Mononuclear cell (primary cell): ENCODE data around the gene MRAS. TPM values are rescaled to one million over a fixed set of nuclear protein-coding genes. Genes with fewer than 3 reads are reported as not detected.

ENCODE experiments used
- H3K27me3 ChIP-seq: 2 replicates; pipeline ENCODE4 v1.6.0; 2011; ENCODE audit warnings: low read length, control low read depth; ENCODE audit not compliant: insufficient read depth
- H3K4me1 ChIP-seq: 2 replicates; pipeline ENCODE4 v1.5.1; 2011; ENCODE audit warnings: mild to moderate bottlenecking, low read length, control low read depth; ENCODE audit not compliant: insufficient read depth
- H3K4me3 ChIP-seq: 2 replicates; pipeline ENCODE4 v1.5.1; 2011; ENCODE audit warnings: mild to moderate bottlenecking, low read length, moderate library complexity
- H3K9me3 ChIP-seq: 2 replicates; pipeline ENCODE4 v1.5.1; 2011; ENCODE audit warnings: low read depth, mild to moderate bottlenecking, control low read depth, low read length
- total RNA-seq: library from RNA; depleted of rRNA; stranded (reverse); fragments of >200 nt; gene quantifications from one replicate; pipeline ENCODE4 v1.2.3, GENCODE V29; 2012

MRAS gene
- total RNA-seq, 1 donor, result 5.8 TPM

DNA sequence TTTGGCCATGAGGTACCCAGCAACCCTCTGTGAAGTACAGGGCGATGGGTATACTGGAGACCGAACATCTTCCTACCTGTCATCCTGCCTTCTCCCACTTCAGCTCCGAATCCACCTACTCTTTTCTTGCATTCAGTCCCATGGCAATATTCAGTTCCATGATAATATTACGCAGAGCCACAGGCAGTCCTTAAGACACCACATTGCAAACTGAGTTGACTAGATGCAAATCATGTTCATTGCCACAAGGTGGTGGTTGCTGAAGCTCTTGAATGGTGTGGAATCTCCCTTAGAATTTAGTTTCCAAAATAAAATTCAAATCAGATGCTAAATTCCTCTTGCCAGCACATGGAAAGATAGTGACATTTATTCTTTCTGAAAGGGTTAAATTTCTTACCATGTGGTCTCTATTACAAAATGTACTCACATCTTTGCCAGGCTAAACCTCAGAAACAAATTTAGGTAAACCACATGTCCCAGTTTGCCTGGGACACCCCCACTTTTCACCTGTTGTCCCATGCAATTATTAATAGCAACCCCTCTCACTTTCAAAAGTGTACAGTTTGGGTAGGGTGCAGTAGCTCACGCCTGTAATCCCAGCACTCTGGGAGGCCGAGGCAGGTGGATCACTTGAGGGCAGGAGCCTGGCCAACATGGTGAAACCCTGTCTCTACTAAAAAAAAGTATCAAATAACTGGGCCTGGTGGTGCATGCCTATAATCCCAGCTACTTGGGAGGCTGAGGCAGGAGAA, 17.1 kb upstream of the MRAS start:
- H3K4me1 ChIP-seq, result peaks cover 17% of the 10 kb centered on the region
- H3K4me3 ChIP-seq, result no peak overlapping the region
- H3K9me3 ChIP-seq, result no peaks in the 10 kb centered on the region
- peaks cover 6% of the 10 kb centered on the region for H3K27me3 ChIP-seq

GRCh38 chr3:138332472-138333073, 15.8 kb upstream of the MRAS start:
- H3K9me3 ChIP-seq, result no peaks in the 10 kb centered on the region
- no peak overlapping the region for H3K4me3 ChIP-seq
- H3K27me3 ChIP-seq, result peaks cover 6% of the 10 kb centered on the region
- H3K4me1 ChIP-seq, result peaks cover 17% of the 10 kb centered on the region

DNA sequence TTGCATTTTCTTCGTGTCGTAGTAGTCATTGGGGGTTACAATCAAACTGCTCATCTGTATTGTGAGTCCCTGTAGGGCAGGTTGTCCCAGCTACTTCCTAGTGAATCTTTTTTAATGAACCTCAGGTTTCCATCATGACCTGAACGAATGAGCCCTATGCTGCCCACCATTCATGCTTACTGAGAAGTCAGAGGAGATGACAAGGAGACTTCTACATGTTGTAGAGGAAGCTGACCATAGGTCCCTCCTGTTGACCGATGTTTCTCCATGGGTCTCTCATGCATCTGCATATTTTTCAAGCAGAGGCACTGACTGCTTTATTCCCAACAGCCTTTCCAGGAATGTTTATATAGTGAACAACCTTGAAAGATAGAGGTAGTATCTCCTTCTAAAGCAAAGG, 13.8 kb upstream of the MRAS start:
- Histone ChIP-seq H3K9me3 (no peaks in the 10 kb centered on the region), H3K4me1 (peaks cover 5% of the 10 kb centered on the region), H3K4me3 (no peak overlapping the region), H3K27me3 (peaks cover 4% of the 10 kb centered on the region)

DNA sequence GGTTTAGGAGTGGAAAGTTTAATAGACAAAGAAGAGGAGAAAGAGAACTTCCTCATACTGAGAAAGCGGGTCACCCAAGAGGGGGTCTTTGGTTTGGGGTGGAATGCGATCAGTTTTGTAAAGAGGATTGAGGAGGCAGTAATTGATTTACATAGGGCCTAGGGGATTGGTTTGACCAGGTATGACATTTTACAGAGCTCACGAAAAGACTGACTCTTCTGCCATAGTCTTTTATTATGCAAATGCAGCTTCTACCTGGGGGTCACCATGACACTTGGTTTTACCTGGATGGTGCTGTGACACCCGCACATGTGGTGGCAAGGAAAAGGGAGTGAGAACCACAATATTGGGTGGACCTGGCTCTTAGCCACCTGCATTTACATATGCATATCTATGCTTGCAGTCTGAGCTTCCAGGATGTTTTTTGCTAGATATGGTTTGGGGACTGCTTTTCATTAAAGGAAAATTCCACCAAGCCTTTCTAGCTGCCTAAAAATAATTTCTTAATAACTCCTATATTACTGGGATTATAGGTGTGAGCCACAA, 11.9 kb upstream of the MRAS start:
- H3K4me1 ChIP-seq, result no peaks in the 10 kb centered on the region
- no peaks in the 10 kb centered on the region for H3K27me3 ChIP-seq
- no peaks in the 10 kb centered on the region for H3K9me3 ChIP-seq
- no peak overlapping the region for H3K4me3 ChIP-seq

DNA sequence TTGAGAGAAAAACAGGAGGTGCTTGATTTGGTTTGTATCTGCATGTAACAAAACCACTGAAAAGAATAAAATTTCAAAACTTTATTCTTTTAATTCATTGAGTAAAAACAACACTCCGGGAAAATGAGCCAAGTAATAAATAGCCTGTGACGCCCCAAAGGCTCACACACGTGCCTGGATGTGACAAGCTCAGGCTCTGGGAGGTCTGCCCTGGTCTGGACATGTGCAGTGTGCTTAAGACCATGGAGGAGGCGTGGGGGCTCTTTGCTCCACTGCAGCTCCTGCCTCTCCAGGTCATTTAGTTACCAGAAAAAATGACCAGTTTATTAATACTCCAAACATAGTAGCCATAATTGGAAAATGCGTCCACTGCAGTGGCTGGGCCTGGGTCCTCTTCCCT, 10.1 kb upstream of the MRAS start:
- Histone ChIP-seq H3K9me3 (no peaks in the 10 kb centered on the region), H3K27me3 (no peaks in the 10 kb centered on the region), H3K4me1 (no peaks in the 10 kb centered on the region), H3K4me3 (no peak overlapping the region)

DNA sequence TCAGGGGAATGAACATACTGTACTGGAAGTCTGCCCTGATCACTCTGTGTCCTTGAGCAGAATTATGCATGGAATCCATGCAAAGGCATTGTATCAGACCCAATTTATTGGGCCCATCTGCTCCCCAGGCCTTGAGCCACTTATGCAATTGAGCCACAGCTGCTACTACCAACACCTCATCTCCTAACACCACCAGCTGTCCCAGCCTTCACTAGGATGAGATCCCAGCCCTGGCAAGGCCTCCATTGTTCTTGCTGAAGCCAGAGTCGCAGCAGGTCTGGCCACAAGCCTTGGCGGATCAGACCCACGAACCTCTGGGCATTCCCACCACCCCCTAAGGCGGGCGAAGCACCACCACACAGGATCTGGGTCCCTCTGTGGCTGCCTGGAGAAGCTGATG, 9.6 kb upstream of the MRAS start:
- Histone ChIP-seq H3K4me1 (no peaks in the 10 kb centered on the region), H3K4me3 (no peak overlapping the region), H3K9me3 (no peaks in the 10 kb centered on the region), H3K27me3 (no peaks in the 10 kb centered on the region)

DNA sequence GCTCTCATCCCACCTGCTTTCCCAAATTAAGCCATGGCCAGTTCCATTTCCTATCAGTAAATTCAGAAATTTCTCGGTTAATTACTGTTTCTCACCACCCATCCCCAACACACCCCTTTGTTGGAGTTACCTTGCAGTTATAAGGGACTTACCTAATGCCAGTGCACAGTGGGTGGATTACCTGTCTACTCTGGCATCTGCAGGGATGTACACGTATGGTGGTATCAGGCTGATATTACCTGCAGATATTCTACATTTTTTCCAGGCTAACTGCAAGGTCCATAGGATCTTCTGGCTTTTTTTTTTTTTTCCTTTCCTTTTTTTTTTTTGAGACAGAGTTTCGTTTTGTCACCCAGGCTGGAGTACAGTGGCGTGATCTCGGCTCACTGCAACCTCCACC, 7.9 kb upstream of the MRAS start:
- H3K4me3 ChIP-seq, result no peak overlapping the region
- no peaks in the 10 kb centered on the region for H3K9me3 ChIP-seq
- no peaks in the 10 kb centered on the region for H3K4me1 ChIP-seq
- no peaks in the 10 kb centered on the region for H3K27me3 ChIP-seq

DNA sequence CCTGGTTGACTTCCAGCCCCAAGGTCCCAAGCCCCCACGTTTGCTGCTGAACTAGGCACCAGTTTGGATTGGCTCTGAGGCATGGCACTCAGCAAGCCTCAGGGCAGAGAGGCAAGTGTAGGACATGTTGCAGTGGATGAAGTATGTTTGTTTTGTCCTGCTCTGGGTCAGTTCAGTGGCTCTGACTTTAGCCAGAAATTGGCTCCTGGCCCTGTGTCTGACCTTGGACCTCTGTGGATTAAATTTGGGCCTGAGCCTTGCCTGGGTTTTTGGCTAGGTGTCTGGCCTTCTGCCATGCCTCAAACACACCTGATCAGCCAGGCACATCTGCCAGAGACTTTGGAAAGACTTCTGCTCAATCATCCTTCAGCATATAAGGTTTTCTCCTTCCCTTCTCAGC, 3.6 kb upstream of the MRAS start:
- Histone ChIP-seq H3K4me1 (peaks cover 9% of the 10 kb centered on the region), H3K27me3 (peaks cover 22% of the 10 kb centered on the region), H3K9me3 (no peaks in the 10 kb centered on the region), H3K4me3 (no peak overlapping the region)

DNA sequence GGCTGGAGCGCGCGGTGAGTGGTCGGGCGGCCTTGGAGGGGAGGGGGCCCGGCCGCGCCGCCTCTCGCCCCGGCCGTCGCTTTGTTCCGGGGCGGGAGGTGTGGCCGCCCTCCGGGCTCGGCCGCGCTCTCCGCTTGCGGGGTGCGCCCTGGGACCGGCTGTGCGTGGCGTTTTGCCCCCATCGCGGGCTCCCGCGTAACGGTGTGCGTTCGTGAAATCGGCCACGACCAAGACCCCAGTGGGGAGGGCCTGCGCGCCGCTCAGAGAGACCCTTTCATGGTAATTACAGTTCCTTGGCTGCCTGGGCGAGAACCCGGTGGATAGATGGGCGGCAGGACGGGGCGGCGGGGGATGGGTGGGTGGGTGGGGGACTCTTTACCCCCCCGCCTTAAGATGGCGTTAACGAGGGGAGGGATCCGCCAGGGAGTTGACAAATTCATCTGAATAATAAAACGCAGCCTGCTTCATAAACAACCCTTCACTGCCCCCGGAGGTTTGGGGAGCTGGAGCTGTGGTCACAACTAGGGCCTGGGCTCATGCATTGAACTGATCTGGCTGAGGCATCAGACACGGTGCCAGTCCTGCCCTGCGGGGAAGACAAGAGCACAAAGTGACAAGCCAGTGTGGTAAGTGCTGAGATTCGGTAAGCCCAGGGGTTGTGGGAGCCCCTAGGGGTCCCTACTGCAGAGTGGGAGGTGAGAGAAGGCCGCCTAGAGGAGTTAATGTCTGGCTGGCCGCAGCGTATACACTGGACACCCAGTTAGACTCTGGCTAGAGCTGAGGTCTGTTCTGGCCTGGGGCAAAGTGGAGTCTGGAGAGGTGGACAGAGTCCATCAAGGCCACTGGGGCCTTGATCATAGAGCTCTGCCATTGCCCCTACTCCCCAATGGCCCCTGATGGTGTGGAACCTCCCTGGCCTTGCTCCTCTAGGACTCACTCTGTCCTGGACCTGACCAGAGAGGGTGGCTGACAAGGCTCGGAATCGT, 668 bp downstream of the MRAS start:
- Histone ChIP-seq H3K9me3 (no peaks in the 10 kb centered on the region), H3K27me3 (peaks cover 25% of the 10 kb centered on the region), H3K4me1 (peaks cover 9% of the 10 kb centered on the region), H3K4me3 (peak overlapping the region; percentile 47)

DNA sequence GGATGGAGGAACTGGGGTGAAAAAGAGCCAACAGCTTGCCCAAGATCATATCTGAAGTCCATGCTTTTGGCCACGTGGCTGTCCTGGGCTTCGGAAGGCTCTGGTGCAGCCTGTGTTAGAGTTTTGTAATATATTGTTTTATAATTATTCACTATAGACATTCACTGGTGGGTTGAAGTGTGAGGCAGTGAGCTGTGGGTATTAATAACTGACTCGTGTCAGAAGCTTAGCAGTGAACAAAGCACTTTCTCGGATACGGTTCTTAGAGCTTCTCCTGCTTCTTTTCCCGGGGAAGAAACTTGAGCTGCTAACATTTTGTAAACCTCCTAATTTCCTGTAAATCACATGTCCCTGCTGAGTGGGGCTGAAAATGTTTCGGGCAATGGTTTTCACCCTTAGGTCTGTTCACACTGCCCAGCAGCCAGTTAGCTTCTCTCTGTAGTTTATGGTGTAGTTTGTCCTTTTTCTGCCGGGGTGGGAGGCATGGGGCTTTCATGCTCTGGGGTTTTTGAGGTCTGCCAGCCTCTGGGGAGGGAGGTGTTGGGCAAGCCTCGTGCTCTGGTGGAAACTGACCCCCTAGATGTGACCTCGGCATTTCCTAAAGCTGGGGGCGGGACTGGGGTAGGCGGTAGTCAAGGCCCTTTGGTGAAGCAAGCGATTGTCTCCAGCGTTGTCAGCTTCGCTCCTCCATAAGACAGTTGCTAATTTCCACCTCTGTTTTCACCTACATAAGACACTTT, 1.7 kb downstream of the MRAS start:
- Histone ChIP-seq H3K4me1 (peaks cover 9% of the 10 kb centered on the region), H3K4me3 (no peak overlapping the region), H3K27me3 (peaks cover 25% of the 10 kb centered on the region), H3K9me3 (no peaks in the 10 kb centered on the region)

DNA sequence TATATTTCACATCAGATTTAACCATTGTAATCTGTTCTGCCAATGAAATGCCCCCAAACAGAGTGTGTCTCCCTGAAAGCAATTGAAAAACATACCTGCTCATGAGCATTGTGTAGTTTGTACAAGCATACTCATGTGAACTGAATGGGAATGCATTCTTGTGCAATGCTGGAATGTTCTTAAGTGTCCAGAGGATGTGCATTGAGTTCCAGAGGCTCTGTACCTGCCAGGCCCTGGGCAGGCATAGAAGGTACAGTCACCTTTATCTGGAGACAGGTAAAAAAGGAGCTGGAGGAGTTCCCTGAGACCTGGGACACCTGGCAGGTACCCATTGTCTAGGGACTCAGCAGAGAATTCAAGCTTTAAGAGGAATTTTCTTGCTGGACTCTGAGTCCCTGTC, 2.8 kb downstream of the MRAS start:
- peaks cover 9% of the 10 kb centered on the region for H3K4me1 ChIP-seq
- no peaks in the 10 kb centered on the region for H3K9me3 ChIP-seq
- no peak overlapping the region for H3K4me3 ChIP-seq
- H3K27me3 ChIP-seq, result peaks cover 25% of the 10 kb centered on the region

- no peak overlapping the region for H3K4me3 ChIP-seq
- H3K27me3 ChIP-seq, result peaks cover 16% of the 10 kb centered on the region
- H3K9me3 ChIP-seq, result no peaks in the 10 kb centered on the region
- H3K4me1 ChIP-seq, result peaks cover 9% of the 10 kb centered on the region
These were observed 3.7 kb downstream of the MRAS start for GRCh38 chr3:138351916-138352550.

- Histone ChIP-seq H3K27me3 (peaks cover 4% of the 10 kb centered on the region), H3K4me3 (no peak overlapping the region), H3K9me3 (no peaks in the 10 kb centered on the region), H3K4me1 (no peaks in the 10 kb centered on the region)
These were observed 6.0 kb downstream of the MRAS start for GRCh38 chr3:138354376-138354775.

GRCh38 chr3:138355071-138355470, 6.7 kb downstream of the MRAS start:
- Histone ChIP-seq H3K4me3 (no peak overlapping the region), H3K27me3 (peaks cover 3% of the 10 kb centered on the region), H3K4me1 (no peaks in the 10 kb centered on the region), H3K9me3 (no peaks in the 10 kb centered on the region)
